ENCODE results near the gene ABCA2.

GRCh38 chr9:136994888-136995230 lies 33.2 kb downstream of the ABCA2 start:
- no peak for TF ChIP-seq CTCF (IDR thresholded peaks at IDR 0.05)
- no peak for TF ChIP-seq POLR2AphosphoS5 (IDR thresholded peaks at IDR 0.05)
- no peak for TF ChIP-seq POLR2A (IDR thresholded peaks at IDR 0.05)

Measured in breast epithelium (tissue), 3 donors.